Neural crest cell (in vitro differentiated cells): ENCODE results near the gene MPP3. TPM values are rescaled to one million over a fixed set of nuclear protein-coding genes. Genes with fewer than 3 reads are reported as not detected.

Experiments
- DNase-seq: peaks from one replicate; pipeline ENCODE4 v3.0.0; 2021; ENCODE audit warnings: low read depth, mixed read lengths, low spot score
- H3K27ac Mint-ChIP-seq: one replicate; pipeline ENCODE4 v1.8.0; 2021; ENCODE audit warnings: mild to moderate bottlenecking, mixed read lengths; ENCODE audit not compliant: unreplicated experiment
- H3K27me3 Mint-ChIP-seq: 2 replicates; pipeline ENCODE4 v1.8.0; 2021; ENCODE audit warnings: low read depth, mild to moderate bottlenecking, mixed read lengths
- H3K36me3 Mint-ChIP-seq: 2 replicates; pipeline ENCODE4 v1.8.0; 2021; ENCODE audit warnings: low read depth, mild to moderate bottlenecking, mixed read lengths
- H3K4me1 Mint-ChIP-seq: 2 replicates; pipeline ENCODE4 v1.8.0; 2021; ENCODE audit warnings: mixed read lengths
- H3K4me3 Mint-ChIP-seq: one replicate; pipeline ENCODE4 v1.8.0; 2021; ENCODE audit warnings: mild to moderate bottlenecking, mixed read lengths
- H3K9me3 Mint-ChIP-seq: 2 replicates; pipeline ENCODE4 v1.8.0; 2021; ENCODE audit warnings: mixed read lengths
- total RNA-seq: library from RNA; stranded (reverse); gene quantifications from 2 replicates; pipeline ENCODE4 v1.2.1, GENCODE V29; 2021
- TF ChIP-seq, protein P1 (sequence below): fragments of 200-600 bp; sonication (generic); conservative IDR thresholded peaks from 2 replicates; pipeline ENCODE4 v1.5.0; 2021; ENCODE audit warnings: antibody characterized with exemption, mild to moderate bottlenecking

Gene MPP3
- total RNA-seq, 1 donor from 2014 or later: 14.4 TPM

DNA sequence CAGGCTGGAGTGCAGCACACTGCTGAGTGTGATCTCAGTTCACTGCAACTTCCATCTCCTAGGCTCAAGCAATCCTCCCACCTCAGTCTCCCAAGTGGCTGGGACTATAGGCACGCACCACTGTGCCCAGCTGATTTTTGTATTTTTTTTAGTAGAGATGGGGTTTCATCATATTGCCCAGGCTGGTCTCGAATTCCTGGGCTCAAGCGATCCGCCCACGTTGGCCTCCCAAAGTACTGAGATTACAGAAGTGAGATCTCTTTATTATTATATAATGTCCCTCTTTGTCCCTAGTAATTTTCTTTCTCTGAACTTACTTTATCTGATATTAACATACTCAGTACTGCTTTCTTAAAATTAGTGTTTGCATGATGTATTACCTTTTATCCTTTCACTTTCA is 44.4 kb downstream of the MPP3 start:
- DNase-seq: no peak
- Mint-ChIP-seq H3K9me3 (peaks cover 4% of the 10 kb centered on the region), H3K27ac (no peak overlapping the region), H3K4me3 (no peak overlapping the region), H3K27me3 (peaks cover 5% of the 10 kb centered on the region), H3K36me3 (no peaks in the 10 kb centered on the region), H3K4me1 (peaks cover 15% of the 10 kb centered on the region)
- TF ChIP-seq, protein P1, sequence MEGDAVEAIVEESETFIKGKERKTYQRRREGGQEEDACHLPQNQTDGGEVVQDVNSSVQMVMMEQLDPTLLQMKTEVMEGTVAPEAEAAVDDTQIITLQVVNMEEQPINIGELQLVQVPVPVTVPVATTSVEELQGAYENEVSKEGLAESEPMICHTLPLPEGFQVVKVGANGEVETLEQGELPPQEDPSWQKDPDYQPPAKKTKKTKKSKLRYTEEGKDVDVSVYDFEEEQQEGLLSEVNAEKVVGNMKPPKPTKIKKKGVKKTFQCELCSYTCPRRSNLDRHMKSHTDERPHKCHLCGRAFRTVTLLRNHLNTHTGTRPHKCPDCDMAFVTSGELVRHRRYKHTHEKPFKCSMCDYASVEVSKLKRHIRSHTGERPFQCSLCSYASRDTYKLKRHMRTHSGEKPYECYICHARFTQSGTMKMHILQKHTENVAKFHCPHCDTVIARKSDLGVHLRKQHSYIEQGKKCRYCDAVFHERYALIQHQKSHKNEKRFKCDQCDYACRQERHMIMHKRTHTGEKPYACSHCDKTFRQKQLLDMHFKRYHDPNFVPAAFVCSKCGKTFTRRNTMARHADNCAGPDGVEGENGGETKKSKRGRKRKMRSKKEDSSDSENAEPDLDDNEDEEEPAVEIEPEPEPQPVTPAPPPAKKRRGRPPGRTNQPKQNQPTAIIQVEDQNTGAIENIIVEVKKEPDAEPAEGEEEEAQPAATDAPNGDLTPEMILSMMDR: no peak

DNA sequence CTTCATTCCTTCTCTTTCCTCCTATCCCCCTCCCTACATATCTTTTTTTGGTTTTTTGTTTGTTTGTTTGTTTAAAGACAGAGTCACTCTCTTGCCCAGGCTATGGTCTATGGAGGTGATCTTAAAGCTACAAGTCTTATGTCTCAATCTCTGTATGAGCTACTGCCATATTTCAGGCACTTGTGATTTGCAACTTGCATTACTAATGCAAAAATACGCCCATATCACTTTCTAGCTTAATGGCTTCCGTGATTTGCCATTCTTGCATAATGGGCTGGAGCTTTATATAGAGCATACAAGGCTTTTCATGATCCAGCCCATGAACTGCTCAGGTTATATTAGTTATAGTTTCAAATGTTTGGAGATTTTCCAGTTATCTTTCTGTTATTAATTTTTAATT is 45.2 kb downstream of the MPP3 start:
- TF ChIP-seq, protein P1: no peak
- Mint-ChIP-seq H3K4me1 (peaks cover 15% of the 10 kb centered on the region), H3K9me3 (peaks cover 2% of the 10 kb centered on the region), H3K4me3 (no peak overlapping the region), H3K36me3 (no peaks in the 10 kb centered on the region), H3K27me3 (peaks cover 2% of the 10 kb centered on the region), H3K27ac (no peak overlapping the region)
- DNase-seq: no peak

DNA sequence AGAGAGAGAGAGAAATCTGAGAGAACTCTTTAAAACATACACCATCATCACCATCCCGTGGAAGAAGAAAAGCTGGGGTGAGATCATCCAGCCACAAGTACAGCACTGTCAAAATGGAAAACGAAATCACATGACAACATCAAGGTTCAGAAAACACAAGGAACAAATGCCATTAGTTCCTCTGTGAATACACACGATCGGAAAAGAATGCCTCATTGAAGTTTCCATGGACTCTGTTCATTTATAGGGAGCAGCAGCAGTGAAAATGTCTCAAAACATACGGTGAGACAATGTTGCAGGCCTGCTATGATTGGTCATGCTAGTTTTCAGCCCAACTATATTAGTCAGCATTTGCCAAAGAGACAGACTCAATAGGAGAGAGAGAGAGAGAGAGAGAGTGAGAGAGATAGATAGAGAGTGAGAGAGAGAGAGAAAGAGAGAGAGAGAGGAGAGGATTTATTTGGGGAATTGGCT is 48.3 kb downstream of the MPP3 start:
- Mint-ChIP-seq H3K4me1 (peaks cover 6% of the 10 kb centered on the region), H3K27ac (no peak overlapping the region), H3K36me3 (no peaks in the 10 kb centered on the region), H3K4me3 (no peak overlapping the region), H3K27me3 (peaks cover 19% of the 10 kb centered on the region), H3K9me3 (no peaks in the 10 kb centered on the region)
- DNase-seq: no peak
- TF ChIP-seq, protein P1: no peak

DNA sequence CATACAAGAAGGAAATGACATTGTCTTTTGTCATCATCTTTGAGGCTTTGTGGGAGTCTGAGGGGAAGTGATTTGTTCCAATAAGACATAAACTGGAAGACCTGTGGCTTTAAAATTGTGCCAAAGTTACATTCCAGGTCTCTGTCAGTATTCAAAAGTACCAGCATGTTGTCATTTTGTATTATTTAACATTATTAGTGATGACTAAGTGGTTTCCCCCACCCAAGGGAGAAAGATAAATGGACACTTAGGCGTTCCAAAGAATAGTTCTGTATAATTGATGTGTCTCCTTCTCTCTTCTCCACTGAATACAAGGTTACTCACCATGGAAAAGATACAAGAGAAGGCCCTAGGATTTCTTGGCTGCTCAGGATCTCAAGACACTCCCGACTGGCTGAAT is 48.9 kb downstream of the MPP3 start:
- Mint-ChIP-seq H3K36me3 (no peaks in the 10 kb centered on the region), H3K27ac (no peak overlapping the region), H3K9me3 (no peaks in the 10 kb centered on the region), H3K4me3 (no peak overlapping the region), H3K4me1 (peaks cover 12% of the 10 kb centered on the region), H3K27me3 (peaks cover 24% of the 10 kb centered on the region)
- no peak for DNase-seq
- TF ChIP-seq, protein P1: no peak

DNA sequence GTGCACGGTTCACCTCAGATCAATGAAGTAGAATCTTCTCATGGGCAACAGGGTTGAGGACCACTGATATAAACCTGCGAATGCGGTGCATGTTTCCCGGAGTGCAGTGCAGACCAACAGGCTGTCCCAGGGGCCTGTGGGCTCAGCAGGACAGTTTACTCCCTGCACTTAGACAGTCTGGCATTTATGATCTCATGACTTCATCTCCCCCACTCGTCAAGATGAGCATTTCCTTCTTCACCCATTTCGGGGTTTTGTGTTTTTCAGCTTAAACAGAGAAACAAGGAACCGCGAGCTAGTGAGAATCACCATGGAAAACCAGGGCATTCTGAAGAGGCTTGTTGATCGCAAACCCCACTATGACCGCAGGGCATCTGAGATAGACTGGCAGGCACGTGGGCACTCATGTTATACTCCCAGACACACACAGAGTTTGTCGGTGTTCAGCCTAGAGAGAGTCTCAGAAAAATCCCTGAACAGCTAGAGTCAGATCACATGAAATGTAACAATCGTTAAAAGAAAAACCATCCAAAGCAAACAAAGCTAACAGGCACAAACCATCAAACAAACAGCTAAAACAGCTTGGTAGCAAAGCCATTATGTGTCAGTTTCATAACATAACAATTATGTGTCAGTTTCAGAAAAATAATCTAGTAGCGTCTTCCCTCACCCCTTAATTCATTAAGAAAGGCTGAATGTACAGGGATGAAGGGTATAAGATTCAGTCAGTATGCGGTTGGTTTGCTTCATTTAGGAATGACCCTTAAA is 49.8 kb downstream of the MPP3 start:
- Mint-ChIP-seq H3K4me1 (peaks cover 13% of the 10 kb centered on the region), H3K27me3 (peaks cover 24% of the 10 kb centered on the region), H3K27ac (no peak overlapping the region), H3K36me3 (no peaks in the 10 kb centered on the region), H3K4me3 (no peak overlapping the region), H3K9me3 (no peaks in the 10 kb centered on the region)
- TF ChIP-seq, protein P1: no peak
- DNase-seq: no peak
